Stimulated activated effector memory CD8-positive, alpha-beta T cell treated with anti-CD3 and anti-CD28 coated beads, Interleukin-12 subunit alpha, Interleukin-12 subunit beta, amount 100 ng/mL, for 72 hours (primary cell): ENCODE measurements around the gene TCN1.
"Not testable (repeated sequence)": the region's sequence is repeated elsewhere in the genome, so short reads cannot be mapped to it uniquely, and the experiment has no call there.

Experiments
- ATAC-seq: fragments of 150-1000 bp; cut with Tn5 transposase; 2 replicates; pipeline ENCODE4 v1.10.0; 2021
- DNase-seq, 2 donors: peaks; one replicate each; pipeline ENCODE4 v3.0.0; 2021 to 2022; ENCODE audit warnings: low spot score in 2 of 2
- H3K27ac Mint-ChIP-seq: one replicate; pipeline ENCODE4 v1.8.0; 2022; ENCODE audit warnings: mild to moderate bottlenecking, mixed read lengths
- H3K36me3 Mint-ChIP-seq: one replicate; pipeline ENCODE4 v1.8.0; 2022; ENCODE audit warnings: mild to moderate bottlenecking, mixed read lengths
- H3K4me1 Mint-ChIP-seq: one replicate; pipeline ENCODE4 v1.8.0; 2022; ENCODE audit warnings: mixed read lengths
- H3K4me3 Mint-ChIP-seq: one replicate; pipeline ENCODE4 v1.8.0; 2022; ENCODE audit warnings: mild to moderate bottlenecking, mixed read lengths
- H3K9me3 Mint-ChIP-seq: one replicate; pipeline ENCODE4 v1.8.0; 2022; ENCODE audit warnings: mixed read lengths

Gene TCN1, protein sequence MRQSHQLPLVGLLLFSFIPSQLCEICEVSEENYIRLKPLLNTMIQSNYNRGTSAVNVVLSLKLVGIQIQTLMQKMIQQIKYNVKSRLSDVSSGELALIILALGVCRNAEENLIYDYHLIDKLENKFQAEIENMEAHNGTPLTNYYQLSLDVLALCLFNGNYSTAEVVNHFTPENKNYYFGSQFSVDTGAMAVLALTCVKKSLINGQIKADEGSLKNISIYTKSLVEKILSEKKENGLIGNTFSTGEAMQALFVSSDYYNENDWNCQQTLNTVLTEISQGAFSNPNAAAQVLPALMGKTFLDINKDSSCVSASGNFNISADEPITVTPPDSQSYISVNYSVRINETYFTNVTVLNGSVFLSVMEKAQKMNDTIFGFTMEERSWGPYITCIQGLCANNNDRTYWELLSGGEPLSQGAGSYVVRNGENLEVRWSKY

GRCh38 chr11:59866397-59866796 lies at the start of gene TCN1:
Gene TCN1, minus strand, starts transcription at chr11:59866487. Its CDS starts 17 bp downstream, at chr11:59866470.
- Mint-ChIP-seq H3K36me3 (no peaks in the 10 kb centered on the region), H3K4me1 (no peaks in the 10 kb centered on the region), H3K9me3 (peaks cover 9% of the 10 kb centered on the region), H3K4me3 (no peak within 1 kb of the TSS), H3K27ac (no peak within 1 kb of the TSS)
- ATAC-seq (no peak), DNase-seq (no peak)

GRCh38 chr11:59903569-59903968 lies 37.3 kb upstream of the TCN1 start:
- ATAC-seq, H3K9me3 Mint-ChIP-seq, H3K27ac Mint-ChIP-seq, DNase-seq, H3K4me1 Mint-ChIP-seq, H3K36me3 Mint-ChIP-seq, H3K4me3 Mint-ChIP-seq: not testable (repeated sequence)

DNA sequence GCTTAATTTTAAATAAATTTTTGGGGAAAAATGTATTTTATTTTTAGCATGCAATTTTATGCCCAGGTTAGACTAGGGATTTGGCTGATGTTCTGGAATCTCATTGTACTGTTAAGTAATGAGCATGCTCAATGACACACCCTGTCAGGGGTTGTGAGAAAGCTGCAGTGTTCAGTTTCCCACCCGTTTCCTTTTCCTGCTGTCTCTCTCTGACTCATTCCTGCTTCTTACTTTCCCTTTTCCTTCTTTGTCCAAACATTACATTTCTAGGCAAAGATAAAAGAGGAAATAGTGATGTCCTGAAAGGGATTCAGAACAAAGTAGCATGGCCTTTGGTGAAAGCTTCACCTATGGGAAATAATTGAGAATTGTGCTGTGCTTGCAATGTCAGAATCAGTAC lies 35.0 kb upstream of the TCN1 start:
- DNase-seq, result no peak

GRCh38 chr11:59900366-59901126 lies 34.3 kb upstream of the TCN1 start:
- Mint-ChIP-seq H3K4me3 (no peak overlapping the region), H3K27ac (no peak overlapping the region), H3K9me3 (no peaks in the 10 kb centered on the region), H3K36me3 (no peaks in the 10 kb centered on the region), H3K4me1 (no peaks in the 10 kb centered on the region)
- no peak for ATAC-seq
- DNase-seq, result no peak

More for the DNA sequence above, 35.0 kb upstream of the TCN1 start:
- no peak for ATAC-seq
- no peaks in the 10 kb centered on the region for H3K4me1 Mint-ChIP-seq
- H3K36me3 Mint-ChIP-seq, result no peaks in the 10 kb centered on the region
- H3K27ac Mint-ChIP-seq, result no peak overlapping the region
- no peaks in the 10 kb centered on the region for H3K9me3 Mint-ChIP-seq
- no peak overlapping the region for H3K4me3 Mint-ChIP-seq

DNA sequence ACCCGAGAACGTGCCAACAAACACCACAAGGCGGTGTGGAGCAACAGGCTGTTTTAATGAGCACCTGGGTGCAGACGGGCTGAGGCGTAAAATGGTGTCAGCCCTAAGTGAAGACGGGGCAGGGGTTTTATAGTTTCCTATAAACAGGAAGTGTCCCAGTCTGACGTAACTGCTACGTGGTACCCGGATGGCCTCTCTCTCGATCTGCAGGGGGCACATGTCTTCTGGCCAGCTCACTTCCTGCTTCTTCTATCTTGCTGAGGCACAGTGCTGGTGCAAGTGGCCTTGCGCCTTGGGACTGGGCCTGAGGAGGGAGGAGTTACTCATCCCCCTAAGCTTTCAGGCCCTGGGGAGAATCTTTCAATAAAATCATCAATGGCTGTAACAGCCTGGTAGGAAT lies 33.2 kb upstream of the TCN1 start:
- DNase-seq (no peak), ATAC-seq (no peak)
- Mint-ChIP-seq H3K36me3 (no peaks in the 10 kb centered on the region), H3K9me3 (no peaks in the 10 kb centered on the region), H3K4me3 (no peak overlapping the region), H3K4me1 (no peaks in the 10 kb centered on the region), H3K27ac (no peak overlapping the region)

- Mint-ChIP-seq H3K9me3 (no peaks in the 10 kb centered on the region), H3K4me3 (no peak overlapping the region), H3K4me1 (no peaks in the 10 kb centered on the region), H3K27ac (no peak overlapping the region), H3K36me3 (no peaks in the 10 kb centered on the region)
- DNase-seq (no peak), ATAC-seq (no peak)
Measured at GRCh38 chr11:59898650-59899049, 32.4 kb upstream of the TCN1 start.

- Mint-ChIP-seq H3K36me3 (no peaks in the 10 kb centered on the region), H3K4me1 (no peaks in the 10 kb centered on the region), H3K9me3 (no peaks in the 10 kb centered on the region), H3K4me3 (no peak overlapping the region), H3K27ac (no peak overlapping the region)
- ATAC-seq, result no peak
- DNase-seq, result no peak
Measured at GRCh38 chr11:59898046-59898445, 31.8 kb upstream of the TCN1 start.

DNA sequence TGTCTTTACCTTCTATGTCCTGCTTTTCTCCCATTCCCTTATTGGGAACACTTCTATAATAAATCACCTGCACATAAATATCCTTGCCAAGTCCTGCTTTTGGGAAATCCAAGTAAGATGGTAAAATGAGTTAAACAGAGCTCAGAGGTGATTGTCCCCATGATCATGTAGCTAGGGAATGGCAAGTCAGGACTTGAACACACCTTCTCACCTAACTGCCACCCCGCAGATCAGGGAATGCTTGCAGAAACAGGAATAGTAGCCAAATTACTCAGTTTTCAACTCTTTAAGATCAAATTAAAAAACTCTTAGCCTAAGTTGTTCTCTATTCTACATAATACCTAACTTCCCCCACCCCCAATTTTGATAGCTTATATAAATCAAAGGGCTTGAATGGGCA lies 28.3 kb upstream of the TCN1 start:
- ATAC-seq (no peak), DNase-seq (no peak)
- Mint-ChIP-seq H3K4me3 (no peak overlapping the region), H3K27ac (no peak overlapping the region), H3K36me3 (no peaks in the 10 kb centered on the region), H3K9me3 (peaks cover 8% of the 10 kb centered on the region), H3K4me1 (no peaks in the 10 kb centered on the region)

DNA sequence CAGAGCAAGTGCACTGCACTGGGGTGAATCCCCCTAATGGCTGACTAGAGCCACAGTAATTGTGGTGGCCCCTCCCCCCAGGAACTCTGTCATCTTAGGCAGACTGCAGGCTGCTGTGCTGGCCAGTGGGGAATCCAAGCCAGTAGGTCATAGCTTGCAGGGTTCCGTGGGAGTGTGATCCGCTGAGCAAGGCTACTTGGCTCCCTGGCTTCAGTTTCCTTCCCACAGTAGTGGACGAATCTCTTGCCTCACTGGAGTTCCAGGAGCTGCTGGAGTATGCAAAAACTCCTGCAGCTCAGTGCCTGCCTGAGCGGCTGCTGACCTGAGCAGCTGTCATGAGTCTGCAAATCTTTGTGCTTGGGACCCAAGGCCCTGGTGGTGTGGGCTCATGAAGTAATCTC lies 25.5 kb upstream of the TCN1 start:
- no peaks in the 10 kb centered on the region for H3K36me3 Mint-ChIP-seq
- H3K4me1 Mint-ChIP-seq, result no peaks in the 10 kb centered on the region
- ATAC-seq, result no peak
- no peak overlapping the region for H3K27ac Mint-ChIP-seq
- H3K4me3 Mint-ChIP-seq, result no peak overlapping the region
- no peak for DNase-seq
- H3K9me3 Mint-ChIP-seq, result peaks cover 18% of the 10 kb centered on the region

- not testable (repeated sequence) for H3K4me3 Mint-ChIP-seq, ATAC-seq
Measured at GRCh38 chr11:59887156-59887555, 20.9 kb upstream of the TCN1 start.

DNA sequence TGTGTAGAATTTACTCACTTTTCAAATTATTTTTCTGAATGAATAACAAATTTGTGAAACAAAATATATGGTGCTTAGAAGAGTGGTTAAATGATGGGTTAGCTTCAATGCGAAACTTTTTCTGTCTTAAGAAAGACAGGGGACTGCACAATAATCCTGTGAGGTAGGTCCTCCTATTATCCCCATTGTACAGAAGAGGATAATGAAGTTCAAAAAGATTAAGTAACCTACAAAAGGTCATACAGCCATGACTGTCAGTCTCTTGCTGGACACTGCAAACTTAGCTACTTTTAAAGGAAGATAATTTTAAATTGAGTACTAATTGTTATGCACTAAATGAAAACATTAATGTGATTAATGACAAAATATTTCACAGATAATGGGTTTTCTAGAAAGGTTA lies 17.3 kb upstream of the TCN1 start:
- H3K4me1 Mint-ChIP-seq, result no peaks in the 10 kb centered on the region
- no peak overlapping the region for H3K4me3 Mint-ChIP-seq
- no peak for DNase-seq
- ATAC-seq, result no peak
- H3K36me3 Mint-ChIP-seq, result no peaks in the 10 kb centered on the region
- H3K27ac Mint-ChIP-seq, result no peak overlapping the region
- H3K9me3 Mint-ChIP-seq, result no peaks in the 10 kb centered on the region

More at GRCh38 chr11:59887156-59887555, 20.9 kb upstream of the TCN1 start:
- H3K4me1 Mint-ChIP-seq, DNase-seq, H3K36me3 Mint-ChIP-seq, H3K27ac Mint-ChIP-seq: not testable (repeated sequence)
- H3K9me3 Mint-ChIP-seq, result peaks cover 18% of the 10 kb centered on the region

DNA sequence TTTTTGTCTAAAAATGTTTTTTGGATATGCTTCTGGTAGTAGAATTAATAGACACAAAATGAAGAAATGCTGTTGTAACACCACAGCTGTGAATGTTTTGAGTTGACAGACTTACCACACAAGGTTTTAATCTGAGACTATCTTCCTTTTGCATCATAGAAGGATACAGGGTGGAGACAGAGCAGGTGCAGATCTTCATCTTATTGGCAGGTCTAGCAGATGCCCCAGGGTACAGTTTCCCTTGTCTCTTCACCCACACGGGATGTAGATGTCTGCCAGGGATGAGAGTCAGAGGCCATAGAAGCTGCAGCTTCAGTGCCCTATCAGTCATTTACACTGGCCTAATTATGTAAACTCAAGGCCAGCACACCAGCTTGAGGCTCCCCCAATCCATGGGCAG lies 13.3 kb upstream of the TCN1 start:
- Mint-ChIP-seq H3K36me3 (no peaks in the 10 kb centered on the region), H3K9me3 (no peaks in the 10 kb centered on the region), H3K27ac (no peak overlapping the region), H3K4me1 (no peaks in the 10 kb centered on the region), H3K4me3 (no peak overlapping the region)
- ATAC-seq (no peak), DNase-seq (no peak)

- no peaks in the 10 kb centered on the region for H3K9me3 Mint-ChIP-seq
- no peak within 1 kb of the TSS for H3K4me3 Mint-ChIP-seq
- ATAC-seq (no peak), DNase-seq (no peak)
- no peaks in the 10 kb centered on the region for H3K36me3 Mint-ChIP-seq
- no peaks in the 10 kb centered on the region for H3K4me1 Mint-ChIP-seq
- no peak within 1 kb of the TSS for H3K27ac Mint-ChIP-seq
Measured at GRCh38 chr11:59878575-59878974, 12.3 kb upstream of the TCN1 start, which contains the start of gene OOSP3. Gene OOSP3, plus strand, starts transcription at chr11:59878782. Its CDS starts 27 bp downstream, at chr11:59878809.

GRCh38 chr11:59877784-59878183 lies 11.5 kb upstream of the TCN1 start:
- DNase-seq, result no peak
- no peak for ATAC-seq
- Mint-ChIP-seq H3K4me3 (no peak overlapping the region), H3K9me3 (no peaks in the 10 kb centered on the region), H3K4me1 (no peaks in the 10 kb centered on the region), H3K27ac (no peak overlapping the region), H3K36me3 (no peaks in the 10 kb centered on the region)

GRCh38 chr11:59877325-59877724 lies 11.0 kb upstream of the TCN1 start:
- Mint-ChIP-seq H3K4me1 (no peaks in the 10 kb centered on the region), H3K9me3 (no peaks in the 10 kb centered on the region), H3K36me3 (no peaks in the 10 kb centered on the region), H3K4me3 (no peak overlapping the region), H3K27ac (no peak overlapping the region)
- ATAC-seq, result no peak
- no peak for DNase-seq
